ENCODE measurements around the gene TSPAN1. TPM values are rescaled to one million over a fixed set of nuclear protein-coding genes. Genes with fewer than 3 reads are reported as not detected.

The TSPAN1 gene
- total and polyA plus RNA-seq, 2 of the 13 experiments (the other 11 are each of a cell fraction or from before 2014, with no cell fraction given), result 1.7 to 2.9 TPM

- peak; percentile 90 for TF ChIP-seq ZSCAN31 (CRISPR knock-in tag; IDR thresholded peaks at IDR 0.05; ENCODE audit: low read depth)
- peak; percentile 96; the same call in 1 of the 2 replicates for TF ChIP-seq ZNF431 (CRISPR knock-in tag; IDR thresholded peaks at IDR 0.05; ENCODE audit: borderline replicate concordance, low read depth)
- TF ChIP-seq CC2D1A (CRISPR knock-in tag; IDR thresholded peaks at IDR 0.05), result no peak
- TF ChIP-seq ZBTB38 (CRISPR knock-in tag; IDR thresholded peaks at IDR 0.05), result peak; percentile 90
- no peak for TF ChIP-seq MTA1 (CRISPR knock-in tag; IDR thresholded peaks at IDR 0.05; ENCODE audit: borderline replicate concordance)
- peak; percentile 97 for TF ChIP-seq IKZF5 (CRISPR knock-in tag; IDR thresholded peaks at IDR 0.05)
- peak; percentile 98 for TF ChIP-seq ZNF841 (CRISPR knock-in tag; IDR thresholded peaks at IDR 0.05; ENCODE audit: borderline replicate concordance)
- TF ChIP-seq ZNF414 (CRISPR knock-in tag; IDR thresholded peaks at IDR 0.05), result peak; percentile 87
- peak; percentile 82 for TF ChIP-seq RXRA (CRISPR knock-in tag; IDR thresholded peaks at IDR 0.05)
- TF ChIP-seq BRCA1 (CRISPR knock-in tag; IDR thresholded peaks at IDR 0.05), result peak; percentile 76; the same call in 1 of the 2 replicates
- 0 out of 2 replicates have a peak, but pooled peaks have one; percentile 25 for TF ChIP-seq ZBTB37 (CRISPR knock-in tag; IDR thresholded peaks at IDR 0.05)
- TF ChIP-seq IRF1 (CRISPR knock-in tag; IDR thresholded peaks at IDR 0.05; ENCODE audit: low read depth), result 0 out of 2 replicates have a peak, but pooled peaks have one; percentile 38
- TF ChIP-seq DNMT3B (CRISPR knock-in tag; conservative IDR thresholded peaks at IDR 0.05), result peak; percentile 95; the same call in 1 of the 2 replicates
- TF ChIP-seq NFE2L2 (IDR thresholded peaks at IDR 0.05; ENCODE audit: low read length), result no peak
- peak; percentile 99; the same call in 1 of the 2 replicates for TF ChIP-seq ARID2 (CRISPR knock-in tag; IDR thresholded peaks at IDR 0.05; ENCODE audit: borderline replicate concordance)
- peak; percentile 94; the same call in 1 of the 2 replicates for TF ChIP-seq SMAD1 (CRISPR knock-in tag; IDR thresholded peaks at IDR 0.05; ENCODE audit: borderline replicate concordance, low read depth)
- TF ChIP-seq SAP130 (CRISPR knock-in tag; IDR thresholded peaks at IDR 0.05; ENCODE audit: low read depth), result peak; percentile 97
- peak; percentile 77 for TF ChIP-seq JARID2 (CRISPR knock-in tag; IDR thresholded peaks at IDR 0.05; ENCODE audit: insufficient replicate concordance)
- peak; percentile 99 for TF ChIP-seq ZFP41 (CRISPR knock-in tag; IDR thresholded peaks at IDR 0.05; ENCODE audit: borderline replicate concordance)
- peak; percentile 95; the same call in 1 of the 2 replicates for TF ChIP-seq SP140L (CRISPR knock-in tag; IDR thresholded peaks at IDR 0.05; ENCODE audit: borderline replicate concordance)
- TF ChIP-seq MED8 (CRISPR knock-in tag; IDR thresholded peaks at IDR 0.05; ENCODE audit: insufficient replicate concordance), result peak; percentile 64
- no peak for TF ChIP-seq TRIM24 (CRISPR knock-in tag; IDR thresholded peaks at IDR 0.05)
- no peak for TF ChIP-seq STAT6 (CRISPR knock-in tag; IDR thresholded peaks at IDR 0.05; ENCODE audit: borderline replicate concordance)
Measured at GRCh38 chr1:46132529-46133180, 42.2 kb upstream of the TSPAN1 start, which contains the start of gene PIK3R3 (continued).

Measured in HepG2 (cell line).